Keratinocyte (primary cell): ENCODE measurements around the gene CCDC127.
"Not testable (repeated sequence)": the region's sequence is repeated elsewhere in the genome, so short reads cannot be mapped to it uniquely, and the experiment has no call there.

Experiments used
- EZH2 ChIP-seq: IDR thresholded peaks from one replicate; pipeline ENCODE4 v1.6.1; 2012; ENCODE audit warnings: inconsistent platforms, mild to moderate bottlenecking, low read length, moderate library complexity
- TF ChIP-seq, protein P1 (sequence below), 3 experiments: IDR thresholded peaks in 1 of 3; conservative IDR thresholded peaks in 1 of 3; optimal IDR thresholded peaks in 1 of 3; 2 replicates in 2 of 3; 3 replicates in 1 of 3; pipeline versions ENCODE3 to v1.5.1; 2011; ENCODE audit warnings: low read length in 3 of 3, mild to moderate bottlenecking in 3 of 3, moderate library complexity in 2 of 3, control low read depth in 1 of 3, inconsistent platforms in 1 of 3; ENCODE audit not compliant: insufficient read depth in 2 of 3; ENCODE audit errors: extremely low read depth in 1 of 3

- TF ChIP-seq, protein P1, sequence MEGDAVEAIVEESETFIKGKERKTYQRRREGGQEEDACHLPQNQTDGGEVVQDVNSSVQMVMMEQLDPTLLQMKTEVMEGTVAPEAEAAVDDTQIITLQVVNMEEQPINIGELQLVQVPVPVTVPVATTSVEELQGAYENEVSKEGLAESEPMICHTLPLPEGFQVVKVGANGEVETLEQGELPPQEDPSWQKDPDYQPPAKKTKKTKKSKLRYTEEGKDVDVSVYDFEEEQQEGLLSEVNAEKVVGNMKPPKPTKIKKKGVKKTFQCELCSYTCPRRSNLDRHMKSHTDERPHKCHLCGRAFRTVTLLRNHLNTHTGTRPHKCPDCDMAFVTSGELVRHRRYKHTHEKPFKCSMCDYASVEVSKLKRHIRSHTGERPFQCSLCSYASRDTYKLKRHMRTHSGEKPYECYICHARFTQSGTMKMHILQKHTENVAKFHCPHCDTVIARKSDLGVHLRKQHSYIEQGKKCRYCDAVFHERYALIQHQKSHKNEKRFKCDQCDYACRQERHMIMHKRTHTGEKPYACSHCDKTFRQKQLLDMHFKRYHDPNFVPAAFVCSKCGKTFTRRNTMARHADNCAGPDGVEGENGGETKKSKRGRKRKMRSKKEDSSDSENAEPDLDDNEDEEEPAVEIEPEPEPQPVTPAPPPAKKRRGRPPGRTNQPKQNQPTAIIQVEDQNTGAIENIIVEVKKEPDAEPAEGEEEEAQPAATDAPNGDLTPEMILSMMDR (optimal IDR thresholded peaks at IDR 0.05 in 1 of 3, IDR thresholded peaks at IDR 0.05 in 1 of 3, conservative IDR thresholded peaks at IDR 0.05 in 1 of 3; ENCODE audit: extremely low read depth in 1 of 3, insufficient read depth in 2 of 3, low read length in 3 of 3), result not testable (repeated sequence)
- TF ChIP-seq EZH2, result not testable (repeated sequence)
Observed at GRCh38 chr5:245717-246116, 27.8 kb upstream of the CCDC127 start.
